ENCODE results near the gene ZNF277. TPM values are rescaled to one million over a fixed set of nuclear protein-coding genes. Genes with fewer than 3 reads are reported as not detected.

ZNF277 gene
- total RNA-seq, 2 experiments from 2014 or later: 15.8 to 16.4 TPM

DNA sequence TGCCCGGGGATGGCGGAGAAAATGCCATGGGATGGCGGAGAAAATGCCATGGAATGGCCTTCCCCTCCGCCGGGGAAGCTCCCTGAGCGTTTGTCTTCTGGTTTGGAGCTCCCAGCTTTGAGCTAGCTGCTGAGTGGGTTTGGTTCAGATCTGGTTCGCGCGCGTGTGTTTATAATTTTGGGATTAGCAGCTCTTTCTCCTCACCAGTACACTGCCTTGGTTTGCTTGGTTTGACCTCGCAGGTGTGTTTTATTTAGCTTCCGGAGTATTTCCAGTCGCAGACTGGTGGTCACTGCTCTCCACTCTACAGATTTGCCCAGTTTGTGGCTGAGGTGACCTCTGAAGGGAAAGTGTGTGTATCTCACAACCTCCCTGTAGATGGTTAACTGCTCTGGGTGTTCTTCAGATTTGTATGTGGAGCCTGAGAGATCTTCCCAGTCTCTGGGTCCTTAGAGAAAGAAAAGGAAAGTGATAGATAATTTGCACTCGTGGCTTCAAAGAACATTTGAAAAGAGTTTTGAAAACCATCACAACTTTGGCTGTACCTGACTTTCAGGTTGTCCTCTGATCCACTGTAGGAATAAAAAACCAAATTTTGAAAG lies 597 bp downstream of the ZNF277 start:
- H3K4me1 Mint-ChIP-seq: peaks cover 31% of the 10 kb centered on the region
- CTCF ChIA-PET: no interaction called here
- peaks cover 29% of the 10 kb centered on the region for H3K27me3 Mint-ChIP-seq
- peak overlapping the region; percentile 86 for H3K27ac Mint-ChIP-seq
- H3K9me3 Mint-ChIP-seq (ENCODE audit: low read depth): no peaks in the 10 kb centered on the region
- H3K4me3 Mint-ChIP-seq: peak overlapping the region; percentile 87
- DNase-seq (no peak), ATAC-seq (no peak)
- H3K36me3 Mint-ChIP-seq: peaks cover 2% of the 10 kb centered on the region

- DNase-seq (no peak), ATAC-seq (no peak)
- CTCF ChIA-PET: no interaction called here
- no peak overlapping the region for H3K27ac Mint-ChIP-seq
- H3K4me3 Mint-ChIP-seq: peak overlapping the region; percentile 87
- peaks cover 26% of the 10 kb centered on the region for H3K27me3 Mint-ChIP-seq
- H3K36me3 Mint-ChIP-seq: peaks cover 2% of the 10 kb centered on the region
- H3K9me3 Mint-ChIP-seq (ENCODE audit: low read depth): no peaks in the 10 kb centered on the region
- peaks cover 32% of the 10 kb centered on the region for H3K4me1 Mint-ChIP-seq
These were observed 1.3 kb downstream of the ZNF277 start for GRCh38 chr7:112207765-112208164.

- no peak for ATAC-seq
- no peak for DNase-seq
- H3K4me3 Mint-ChIP-seq: no peak overlapping the region
- no peaks in the 10 kb centered on the region for H3K27me3 Mint-ChIP-seq
- H3K4me1 Mint-ChIP-seq: peaks cover 12% of the 10 kb centered on the region
- H3K36me3 Mint-ChIP-seq: peaks cover 5% of the 10 kb centered on the region
- CTCF ChIA-PET: no interaction called here
- no peaks in the 10 kb centered on the region for H3K9me3 Mint-ChIP-seq (ENCODE audit: low read depth)
- H3K27ac Mint-ChIP-seq: no peak overlapping the region
These were observed 4.9 kb downstream of the ZNF277 start for GRCh38 chr7:112211348-112211907.

DNA sequence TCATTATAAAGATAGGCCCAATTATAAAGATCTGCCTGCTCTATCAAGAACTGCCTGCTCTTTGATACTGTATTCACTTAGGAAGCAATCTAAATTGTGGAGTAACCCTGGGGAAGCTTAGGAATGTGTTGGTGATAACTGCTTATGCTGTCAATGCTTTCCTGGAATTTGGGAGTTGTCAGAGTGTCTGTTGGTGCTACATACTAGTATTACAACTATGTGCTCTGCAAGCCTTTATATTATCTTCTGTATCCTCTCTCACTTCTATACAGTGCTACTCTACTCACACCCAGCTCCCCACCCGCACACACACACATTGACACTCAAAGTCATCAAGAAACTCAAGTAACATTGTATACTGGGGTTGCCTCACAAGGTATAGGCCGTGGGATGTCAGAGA lies 6.1 kb downstream of the ZNF277 start:
- no peak overlapping the region for H3K4me3 Mint-ChIP-seq
- H3K4me1 Mint-ChIP-seq: peaks cover 7% of the 10 kb centered on the region
- no peak for ATAC-seq
- CTCF ChIA-PET: no interaction called here
- no peaks in the 10 kb centered on the region for H3K9me3 Mint-ChIP-seq (ENCODE audit: low read depth)
- no peaks in the 10 kb centered on the region for H3K27me3 Mint-ChIP-seq
- no peak overlapping the region for H3K27ac Mint-ChIP-seq
- no peak for DNase-seq
- peaks cover 5% of the 10 kb centered on the region for H3K36me3 Mint-ChIP-seq

- CTCF ChIA-PET: interaction anchor here (1.4 kb wide), 1 partner anchor 8 kb away, joined by 5 read pairs; no protein-coding TSS in a partner anchor
- H3K36me3 Mint-ChIP-seq: peaks cover 5% of the 10 kb centered on the region
- no peaks in the 10 kb centered on the region for H3K9me3 Mint-ChIP-seq (ENCODE audit: low read depth)
- no peak for DNase-seq
- H3K27ac Mint-ChIP-seq: no peak overlapping the region
- H3K4me1 Mint-ChIP-seq: peaks cover 3% of the 10 kb centered on the region
- no peak overlapping the region for H3K4me3 Mint-ChIP-seq
- no peaks in the 10 kb centered on the region for H3K27me3 Mint-ChIP-seq
- ATAC-seq: no peak
These were observed 7.2 kb downstream of the ZNF277 start for GRCh38 chr7:112213735-112214134.

GRCh38 chr7:112214268-112214667 lies 7.8 kb downstream of the ZNF277 start:
- Mint-ChIP-seq H3K4me3 (no peak overlapping the region), H3K27me3 (no peaks in the 10 kb centered on the region), H3K4me1 (peaks cover 3% of the 10 kb centered on the region), H3K27ac (no peak overlapping the region), H3K36me3 (peaks cover 7% of the 10 kb centered on the region), H3K9me3 (ENCODE audit: low read depth) (no peaks in the 10 kb centered on the region)
- CTCF ChIA-PET: interaction anchor here (1.4 kb wide), 1 partner anchor 9 kb away, joined by 5 read pairs; no protein-coding TSS in a partner anchor
- ATAC-seq (no peak), DNase-seq (no peak)

- CTCF ChIA-PET: interaction anchor here (1.4 kb wide), 1 partner anchor 9 kb away, joined by 5 read pairs; no protein-coding TSS in a partner anchor
- Mint-ChIP-seq H3K9me3 (ENCODE audit: low read depth) (no peaks in the 10 kb centered on the region), H3K27ac (no peak overlapping the region), H3K27me3 (no peaks in the 10 kb centered on the region), H3K4me3 (no peak overlapping the region), H3K4me1 (peaks cover 3% of the 10 kb centered on the region), H3K36me3 (peaks cover 7% of the 10 kb centered on the region)
- no peak for ATAC-seq
- no peak for DNase-seq
These were observed 8.4 kb downstream of the ZNF277 start for GRCh38 chr7:112214883-112215282.

DNA sequence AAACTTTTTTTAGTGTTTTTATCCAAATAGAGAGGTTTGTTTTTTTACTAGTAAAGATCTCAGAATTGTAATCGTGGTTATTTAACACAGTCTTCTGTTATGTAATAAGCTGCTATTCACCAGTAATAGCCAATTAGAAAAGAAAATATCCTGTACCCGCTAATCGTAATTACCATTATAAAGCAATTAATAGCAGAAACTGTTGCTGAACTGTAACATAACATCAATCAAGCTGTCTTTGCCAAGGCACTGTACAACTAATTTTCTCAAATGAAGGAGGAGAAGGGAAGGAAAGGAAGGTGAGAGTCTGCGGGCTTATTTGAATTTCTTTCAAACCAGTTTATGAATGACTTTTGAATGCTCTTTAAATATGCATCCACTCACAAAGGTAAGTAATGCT lies 9.3 kb downstream of the ZNF277 start:
- ATAC-seq (no peak), DNase-seq (no peak)
- CTCF ChIA-PET: no interaction called here
- Mint-ChIP-seq H3K27me3 (no peaks in the 10 kb centered on the region), H3K36me3 (peaks cover 7% of the 10 kb centered on the region), H3K4me3 (no peak overlapping the region), H3K9me3 (ENCODE audit: low read depth) (no peaks in the 10 kb centered on the region), H3K4me1 (peaks cover 3% of the 10 kb centered on the region), H3K27ac (no peak overlapping the region)

DNA sequence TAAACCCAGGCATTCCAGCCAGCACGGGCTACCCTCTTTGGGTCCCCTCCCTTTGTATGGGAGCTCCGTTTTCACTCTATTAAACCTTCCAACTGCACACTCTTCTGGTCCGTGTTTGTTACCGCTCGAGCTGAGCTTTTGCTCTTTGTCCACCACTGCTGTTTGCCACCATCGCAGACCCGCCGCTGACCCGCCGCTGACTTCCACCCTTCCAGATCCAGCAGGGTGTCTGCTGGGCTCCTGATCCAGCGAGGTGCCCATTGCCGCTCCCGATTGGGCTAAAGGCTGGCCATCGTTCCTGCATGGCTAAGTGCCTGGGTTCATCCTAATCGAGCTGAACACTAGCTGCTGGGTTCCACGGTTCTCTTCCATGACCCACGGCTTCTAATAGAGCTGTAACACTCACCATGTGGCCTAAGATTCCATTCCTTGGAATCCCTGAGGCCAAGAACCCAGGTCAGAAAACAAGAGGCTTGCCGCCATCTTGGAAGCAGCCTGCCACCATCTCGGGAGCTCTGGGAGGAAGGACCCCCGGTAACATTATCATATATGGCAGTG lies 14.5 kb downstream of the ZNF277 start:
- Mint-ChIP-seq H3K36me3 (peaks cover 8% of the 10 kb centered on the region), H3K9me3 (ENCODE audit: low read depth) (no peaks in the 10 kb centered on the region), H3K4me1 (no peaks in the 10 kb centered on the region), H3K27me3 (no peaks in the 10 kb centered on the region), H3K27ac (no peak overlapping the region), H3K4me3 (no peak overlapping the region)
- CTCF ChIA-PET: no interaction called here
- no peak for ATAC-seq
- no peak for DNase-seq

- H3K4me3 Mint-ChIP-seq: no peak overlapping the region
- H3K27me3 Mint-ChIP-seq: no peaks in the 10 kb centered on the region
- CTCF ChIA-PET: no interaction called here
- no peak overlapping the region for H3K27ac Mint-ChIP-seq
- no peak for DNase-seq
- H3K9me3 Mint-ChIP-seq (ENCODE audit: low read depth): no peaks in the 10 kb centered on the region
- ATAC-seq: no peak
- H3K4me1 Mint-ChIP-seq: no peaks in the 10 kb centered on the region
- peaks cover 8% of the 10 kb centered on the region for H3K36me3 Mint-ChIP-seq
These were observed 16.8 kb downstream of the ZNF277 start for GRCh38 chr7:112223310-112223709.

DNA sequence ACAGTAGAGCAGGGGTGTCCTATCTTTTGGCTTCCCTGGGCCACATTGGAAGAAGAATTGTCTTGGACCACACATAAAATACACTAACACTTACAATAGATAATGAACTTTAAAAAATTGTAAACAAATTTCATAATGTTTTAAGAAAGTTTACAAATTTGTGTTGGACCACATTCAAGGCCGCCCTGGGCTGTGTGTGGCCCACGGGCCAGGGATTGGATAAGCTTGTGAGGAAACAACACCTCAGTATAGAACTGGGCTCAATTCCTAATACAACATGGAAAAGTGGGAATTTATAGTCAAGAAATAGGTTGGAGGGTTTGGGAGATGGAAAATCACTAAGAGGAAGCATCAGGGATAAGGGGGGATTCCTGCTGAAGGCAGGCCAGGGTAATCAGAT lies 17.7 kb downstream of the ZNF277 start:
- no peaks in the 10 kb centered on the region for H3K4me1 Mint-ChIP-seq
- no peak for ATAC-seq
- H3K27me3 Mint-ChIP-seq: no peaks in the 10 kb centered on the region
- no peak for DNase-seq
- H3K9me3 Mint-ChIP-seq (ENCODE audit: low read depth): no peaks in the 10 kb centered on the region
- H3K27ac Mint-ChIP-seq: no peak overlapping the region
- CTCF ChIA-PET: no interaction called here
- no peak overlapping the region for H3K4me3 Mint-ChIP-seq
- H3K36me3 Mint-ChIP-seq: peaks cover 6% of the 10 kb centered on the region

- DNase-seq: no peak
- H3K27ac Mint-ChIP-seq: no peak overlapping the region
- ATAC-seq: no peak
- CTCF ChIA-PET: no interaction called here
- H3K4me1 Mint-ChIP-seq: no peaks in the 10 kb centered on the region
- peaks cover 6% of the 10 kb centered on the region for H3K36me3 Mint-ChIP-seq
- no peaks in the 10 kb centered on the region for H3K9me3 Mint-ChIP-seq (ENCODE audit: low read depth)
- H3K4me3 Mint-ChIP-seq: no peak overlapping the region
- no peaks in the 10 kb centered on the region for H3K27me3 Mint-ChIP-seq
These were observed 18.5 kb downstream of the ZNF277 start for GRCh38 chr7:112225006-112225405.

DNA sequence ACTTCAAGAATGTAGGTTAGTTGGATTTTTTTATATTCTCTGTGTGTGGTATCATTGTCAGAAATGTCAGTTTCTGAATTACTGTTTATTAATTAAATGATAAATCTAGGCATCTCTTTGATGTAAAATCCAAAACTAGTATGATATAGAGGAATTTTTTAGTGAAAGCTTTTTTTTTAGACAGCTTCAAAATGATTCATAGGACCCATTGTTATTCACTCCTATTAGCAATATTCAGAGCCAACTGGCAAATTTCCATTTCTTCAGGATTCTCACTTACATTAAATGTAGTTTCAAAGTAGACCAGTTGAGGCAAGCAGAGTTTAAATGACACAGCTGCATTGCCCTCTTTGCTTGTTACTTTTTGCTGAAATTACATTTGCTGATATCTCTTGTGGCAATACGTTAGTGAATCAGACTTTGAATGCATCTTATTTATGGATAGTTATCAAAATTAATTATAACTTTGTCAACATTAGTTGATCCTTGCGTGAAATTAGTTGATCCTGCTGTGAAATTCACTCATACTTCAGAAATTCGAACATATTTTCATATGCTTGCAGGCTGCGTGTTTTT lies 20.3 kb downstream of the ZNF277 start:
- peaks cover 5% of the 10 kb centered on the region for H3K36me3 Mint-ChIP-seq
- no peak for ATAC-seq
- no peak overlapping the region for H3K27ac Mint-ChIP-seq
- no peaks in the 10 kb centered on the region for H3K4me1 Mint-ChIP-seq
- no peak overlapping the region for H3K4me3 Mint-ChIP-seq
- no peaks in the 10 kb centered on the region for H3K27me3 Mint-ChIP-seq
- CTCF ChIA-PET: no interaction called here
- no peaks in the 10 kb centered on the region for H3K9me3 Mint-ChIP-seq (ENCODE audit: low read depth)
- no peak for DNase-seq

DNA sequence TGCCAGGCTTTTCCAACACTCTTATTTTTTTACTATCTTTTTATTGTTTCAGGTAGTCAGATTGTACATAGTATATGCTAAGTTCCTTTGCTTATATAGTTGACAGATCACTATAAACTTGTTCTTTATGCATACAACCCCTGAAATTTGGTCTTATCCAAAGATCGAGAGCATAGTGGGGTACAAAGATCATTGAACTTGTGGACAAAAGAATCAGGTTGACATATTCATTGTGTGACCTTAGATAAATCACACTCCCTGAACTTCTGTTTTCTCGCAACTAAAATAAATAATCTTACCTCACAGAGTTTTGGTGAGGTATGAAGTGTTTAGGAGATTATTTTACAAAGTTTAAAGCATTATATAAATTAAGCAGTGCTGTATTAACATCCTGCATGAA lies 22.1 kb downstream of the ZNF277 start:
- Mint-ChIP-seq H3K9me3 (ENCODE audit: low read depth) (no peaks in the 10 kb centered on the region), H3K4me1 (no peaks in the 10 kb centered on the region), H3K27ac (no peak overlapping the region), H3K4me3 (no peak overlapping the region), H3K36me3 (peaks cover 5% of the 10 kb centered on the region), H3K27me3 (no peaks in the 10 kb centered on the region)
- DNase-seq (no peak), ATAC-seq (no peak)
- CTCF ChIA-PET: no interaction called here
